ENCODE measurements around the gene MIEF1.

GRCh38 chr22:39528080-39528661, 26.1 kb downstream of the MIEF1 start:
- TF ChIP-seq CTCF (IDR thresholded peaks at IDR 0.05) = no peak
- no peak for TF ChIP-seq POLR2A (IDR thresholded peaks at IDR 0.05; ENCODE audit: low read depth)
- TF ChIP-seq POLR2AphosphoS5 (IDR thresholded peaks at IDR 0.05) = no peak
- TF ChIP-seq EP300 (IDR thresholded peaks at IDR 0.05) = no peak

Measured in esophagus muscularis mucosa (tissue), 4 donors.